Fibroblast of peridontal ligament (primary cell): ENCODE data around the gene SPSB2.

ENCODE experiments used
- DNase-seq: peaks from one replicate; pipeline ENCODE4 v3.0.0-alpha.2; 2010; ENCODE audit errors: extremely low read depth

SPSB2 gene

GRCh38 chr12:6831450-6831995 lies 41.6 kb downstream of the SPSB2 start:
- DNase-seq = no peak

DNA sequence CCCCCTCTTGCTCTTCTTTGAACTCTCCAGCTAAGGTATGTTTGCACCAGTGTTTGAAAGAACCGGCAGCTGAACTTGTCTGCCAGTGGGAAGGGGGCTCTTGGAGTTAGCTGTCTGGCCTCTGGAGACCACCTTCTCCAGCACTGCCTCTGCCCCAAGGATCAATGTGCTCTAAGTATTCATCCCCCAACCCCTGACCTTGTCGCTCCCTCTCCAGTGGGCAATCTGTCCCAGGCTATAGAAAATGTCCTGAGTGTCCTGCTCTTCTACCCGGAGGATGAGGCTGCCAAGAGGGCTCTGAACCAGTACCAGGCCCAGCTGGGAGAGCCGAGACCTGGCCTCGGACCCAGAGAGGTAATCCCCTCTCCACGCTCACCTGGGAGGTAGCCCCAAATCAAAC lies 42.1 kb downstream of the SPSB2 start:
- no peak for DNase-seq

DNA sequence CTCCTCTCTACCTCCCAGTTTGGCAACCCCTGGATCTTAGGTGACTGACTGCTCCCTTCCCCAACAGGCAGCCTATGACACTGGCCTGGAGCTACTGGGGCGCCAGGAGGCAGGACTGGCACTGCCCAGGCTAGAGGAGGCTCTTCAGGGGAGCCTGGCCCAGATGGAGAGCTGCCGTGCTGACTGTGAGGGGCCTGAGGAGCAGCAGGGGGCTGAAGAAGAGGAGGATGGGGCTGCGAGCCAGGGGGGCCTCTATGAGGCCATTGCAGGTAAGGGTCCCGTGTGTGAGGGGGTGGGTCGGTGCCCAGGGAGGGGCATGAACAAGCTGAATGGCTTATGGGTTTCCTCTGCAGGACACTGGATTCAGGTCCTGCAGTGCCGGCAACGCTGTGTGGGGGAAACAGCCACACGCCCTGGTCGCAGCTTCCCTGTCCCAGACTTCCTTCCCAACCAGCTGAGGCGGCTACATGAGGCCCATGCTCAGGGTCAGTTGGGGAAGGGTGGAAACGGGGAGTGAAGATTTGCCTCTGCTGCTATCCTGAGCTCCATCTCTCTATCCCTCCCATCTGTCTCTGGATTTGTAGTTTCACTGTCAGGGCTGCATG lies 42.7 kb downstream of the SPSB2 start:
- DNase-seq = no peak

DNA sequence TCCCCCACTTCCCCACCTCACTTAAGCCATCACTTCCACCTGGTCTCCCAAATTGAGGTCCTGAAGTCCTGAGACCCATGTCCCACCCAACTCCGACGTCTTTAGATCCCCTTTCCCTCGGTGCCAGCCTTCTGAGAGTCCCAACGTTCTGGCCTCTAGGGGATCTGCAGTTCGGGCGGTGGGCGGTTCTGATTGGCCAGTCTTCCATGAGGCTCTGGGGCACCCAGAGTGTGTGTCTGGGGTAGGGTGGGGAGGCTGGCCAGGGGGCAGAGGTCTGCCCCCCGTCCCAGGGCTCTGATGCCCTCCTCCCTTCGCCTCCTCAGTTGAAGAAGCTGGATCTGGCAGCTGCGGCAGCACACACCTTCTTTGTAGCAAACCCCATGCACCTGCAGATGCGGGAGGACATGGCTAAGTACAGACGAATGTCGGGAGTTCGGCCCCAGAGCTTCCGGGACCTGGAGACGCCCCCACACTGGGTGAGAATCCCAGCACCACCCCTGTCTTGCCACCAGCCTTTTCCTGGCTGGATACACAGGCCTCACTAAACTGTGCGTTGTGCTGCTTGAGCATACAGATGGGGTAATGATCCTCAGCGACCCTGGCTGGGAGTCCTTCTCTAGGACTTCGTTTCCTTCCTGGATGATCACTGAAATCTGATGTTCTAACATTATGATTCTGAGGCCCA lies 43.4 kb downstream of the SPSB2 start:
- peak; percentile 49 for DNase-seq

DNA sequence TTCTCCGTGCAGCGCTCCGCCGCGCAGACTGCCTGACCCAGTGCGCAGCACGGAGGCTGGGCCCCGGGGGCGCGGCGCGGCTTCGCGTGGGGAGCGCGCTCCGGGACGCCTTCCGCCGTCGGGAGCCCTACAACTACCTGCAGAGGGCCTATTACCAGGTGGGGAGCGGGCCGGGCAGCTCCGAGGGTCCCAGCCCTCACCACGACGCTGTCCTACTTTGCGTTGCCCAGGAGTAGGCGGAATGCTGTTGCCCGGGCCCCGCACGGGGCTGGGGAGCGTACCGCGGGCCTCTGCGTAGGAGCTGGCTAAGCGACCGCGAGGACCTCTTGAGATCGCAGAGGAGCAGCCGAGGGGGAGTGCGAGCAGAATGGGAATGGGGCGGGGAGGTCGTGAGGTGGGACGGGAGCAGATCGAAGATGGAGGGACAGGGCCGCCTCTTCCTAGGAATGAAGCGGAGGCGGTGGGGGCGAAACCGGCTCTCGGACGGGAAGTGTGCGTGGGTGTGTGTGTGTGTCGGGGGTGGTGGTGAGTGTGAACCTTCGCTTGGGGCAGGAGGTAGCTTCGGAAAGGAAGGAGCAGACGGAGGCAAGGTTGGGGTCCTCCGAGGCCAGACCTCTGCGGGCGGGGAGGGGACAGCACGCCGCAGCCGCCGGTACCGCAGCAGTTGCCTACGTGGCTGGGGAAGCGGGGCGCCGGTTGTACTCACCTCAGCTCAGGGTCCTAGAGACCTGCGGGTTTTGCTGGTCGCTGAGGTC lies 44.1 kb downstream of the SPSB2 start:
- DNase-seq = peak; percentile 27

GRCh38 chr12:6827982-6828780 lies 44.9 kb downstream of the SPSB2 start, which contains the start of gene P3H3:
Gene P3H3, plus strand, starts transcription at chr12:6828407. Its CDS starts 34 bp downstream, at chr12:6828441.
- peak; percentile 43 for DNase-seq

DNA sequence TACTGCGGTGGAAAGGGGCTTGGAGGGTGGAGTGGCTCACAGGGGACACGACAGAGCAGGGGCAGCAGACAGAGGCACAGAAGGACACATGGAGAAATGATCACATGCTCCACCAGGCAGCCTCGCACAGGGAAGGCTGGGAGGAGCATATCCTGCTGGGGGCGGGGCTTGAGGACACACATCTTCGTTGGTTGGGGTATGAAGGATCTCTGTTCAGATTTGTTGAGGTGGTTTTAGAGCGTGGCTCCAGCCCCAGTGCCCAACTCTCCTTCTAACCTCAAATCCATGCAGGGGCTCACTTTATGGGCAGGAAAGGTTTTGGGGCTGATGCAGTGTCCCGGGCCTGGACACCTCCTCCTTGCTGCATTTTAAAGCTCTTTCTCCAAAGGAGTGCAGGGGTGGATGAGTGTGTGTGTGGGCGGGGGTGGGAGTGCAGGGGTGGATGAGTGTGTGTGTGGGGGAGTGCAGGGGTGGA lies 45.6 kb downstream of the SPSB2 start:
- DNase-seq = peak; percentile 73

DNA sequence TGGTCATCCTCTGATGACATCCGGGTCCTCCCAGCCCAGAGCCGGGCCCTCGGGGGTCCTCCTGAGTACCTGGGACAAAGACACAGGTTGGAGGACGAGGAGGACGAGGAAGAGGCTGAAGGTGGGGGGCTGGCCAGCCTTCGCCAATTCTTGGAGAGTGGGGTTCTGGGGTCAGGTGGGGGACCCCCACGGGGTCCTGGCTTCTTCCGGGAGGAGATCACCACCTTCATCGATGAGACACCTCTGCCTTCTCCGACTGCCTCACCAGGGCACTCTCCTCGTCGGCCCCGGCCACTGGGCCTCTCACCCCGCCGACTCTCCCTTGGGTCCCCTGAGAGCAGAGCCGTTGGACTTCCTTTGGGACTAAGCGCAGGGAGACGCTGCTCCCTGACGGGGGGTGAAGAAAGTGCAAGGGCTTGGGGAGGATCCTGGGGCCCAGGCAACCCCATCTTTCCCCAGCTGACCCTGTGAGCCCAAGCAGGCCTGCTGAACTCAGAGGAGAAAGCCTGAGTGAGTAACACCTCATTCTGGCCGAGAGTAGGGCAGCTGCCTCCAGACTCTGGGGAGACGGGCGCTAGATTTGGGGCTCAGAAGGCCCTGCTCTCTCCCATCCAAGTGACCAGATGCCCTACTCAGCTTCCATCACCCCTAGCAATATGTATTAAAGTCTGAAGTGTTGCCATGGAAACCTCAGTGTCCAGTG lies 46.2 kb downstream of the SPSB2 start:
- no peak for DNase-seq

DNA sequence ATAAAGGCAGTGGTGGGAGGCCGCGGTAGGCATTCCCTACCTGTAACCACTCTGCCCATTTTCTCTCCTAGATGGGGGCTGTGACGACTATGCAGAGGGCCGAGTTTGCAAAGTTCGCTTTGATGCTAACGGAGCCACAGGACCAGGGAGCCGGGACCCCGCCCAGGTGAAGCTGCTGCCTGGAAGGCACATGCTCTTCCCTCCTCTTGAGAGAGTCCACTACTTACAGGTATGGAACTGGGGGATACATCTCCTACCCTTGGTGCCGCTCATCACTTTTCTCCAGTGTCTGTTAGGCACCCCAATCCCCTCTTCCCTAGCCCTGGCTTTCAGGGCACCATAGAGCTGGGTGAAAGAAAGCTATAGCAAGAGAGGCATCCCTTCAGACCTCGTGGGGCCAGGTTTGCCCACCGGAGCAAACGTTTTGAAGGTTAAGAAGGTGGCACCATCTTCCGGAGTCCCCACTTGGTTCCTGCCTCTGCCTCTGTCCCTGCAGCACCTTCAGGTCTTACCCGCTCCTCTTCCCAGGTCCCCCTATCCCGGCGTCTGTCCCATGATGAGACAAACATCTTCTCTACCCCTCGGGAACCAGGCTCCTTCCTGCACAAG lies 46.9 kb downstream of the SPSB2 start:
- no peak for DNase-seq

- DNase-seq = peak; percentile 87
Observed at GRCh38 chr12:6825398-6826124, 47.5 kb downstream of the SPSB2 start.

DNA sequence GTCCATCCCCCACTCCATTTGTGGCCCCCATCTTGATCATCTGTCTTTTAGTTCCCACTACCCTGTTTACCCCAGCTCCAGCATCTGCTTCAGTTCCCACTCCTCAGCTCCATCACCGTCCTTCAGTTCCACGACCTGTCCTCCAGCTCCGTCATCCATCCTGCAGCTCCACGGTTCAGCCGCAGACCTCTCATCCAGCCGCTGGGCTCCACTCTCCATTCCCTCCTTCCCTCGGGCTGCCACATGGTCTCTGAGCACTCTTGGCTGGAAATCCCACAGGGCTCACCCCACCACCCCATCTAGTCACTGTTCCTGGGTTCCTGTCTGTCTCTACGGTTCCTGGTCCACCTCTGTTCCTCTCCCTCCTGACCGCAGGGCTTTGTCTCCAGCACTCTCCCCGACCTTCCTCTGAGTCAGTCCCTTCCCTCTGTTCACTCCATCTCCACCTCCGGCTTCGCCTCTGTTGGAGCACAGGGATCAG lies 48.2 kb downstream of the SPSB2 start:
- no peak for DNase-seq

- no peak for DNase-seq
Observed at GRCh38 chr12:6824085-6824775, 48.9 kb downstream of the SPSB2 start.

- no peak for DNase-seq
Observed at GRCh38 chr12:6823182-6824084, 49.7 kb downstream of the SPSB2 start.

DNA sequence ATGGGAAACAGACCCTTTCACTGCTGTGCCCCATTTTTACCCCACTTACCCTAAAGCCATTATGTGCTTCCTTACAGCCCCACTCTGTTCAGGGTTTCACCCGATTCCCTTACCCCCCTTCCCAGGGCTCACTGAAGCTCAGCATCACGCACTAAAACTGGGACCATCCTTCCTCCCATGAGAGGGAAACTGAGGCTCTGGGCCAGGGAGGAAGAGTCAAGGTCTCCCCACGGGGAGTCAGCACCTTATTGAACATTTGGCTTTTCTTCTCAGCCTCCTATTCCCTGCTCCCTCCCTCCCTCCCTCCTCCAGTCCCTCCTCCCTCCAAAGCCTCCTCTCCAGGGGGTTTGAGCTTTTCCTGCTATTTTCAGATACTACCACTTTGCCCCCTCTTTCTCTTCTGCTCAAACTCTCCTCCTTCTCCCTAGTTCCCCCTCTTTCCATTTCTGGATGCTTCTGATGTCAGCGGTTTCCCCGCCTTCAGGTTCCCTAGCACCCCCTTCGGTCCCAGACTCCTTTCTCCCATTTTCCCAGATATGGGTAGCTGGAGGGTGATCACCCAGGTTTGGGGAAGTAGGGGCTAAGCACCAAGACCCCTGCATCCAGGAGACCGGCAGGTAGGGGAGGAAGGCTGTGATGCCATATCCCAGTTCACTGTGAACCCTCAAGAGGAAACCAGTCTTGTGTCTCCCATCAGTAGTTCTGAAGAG lies 50.5 kb downstream of the SPSB2 start:
- DNase-seq = no peak

- peak; percentile 31 for DNase-seq
Observed at GRCh38 chr12:6821591-6822425, 51.3 kb downstream of the SPSB2 start, which contains the start of gene GPR162. Gene GPR162, plus strand, starts transcription at chr12:6821821. Its CDS starts 2,078 bp downstream, at chr12:6823899.
